NCI-H1092 treated with DMSO at 0.1 percent for 48 hours (cell line): ENCODE results near the gene NPFFR1.

Experiments
- DNase-seq: peaks from one replicate; lab custom pipeline; 2025; lab: John Stamatoyannopoulos, UW

NPFFR1 gene, protein sequence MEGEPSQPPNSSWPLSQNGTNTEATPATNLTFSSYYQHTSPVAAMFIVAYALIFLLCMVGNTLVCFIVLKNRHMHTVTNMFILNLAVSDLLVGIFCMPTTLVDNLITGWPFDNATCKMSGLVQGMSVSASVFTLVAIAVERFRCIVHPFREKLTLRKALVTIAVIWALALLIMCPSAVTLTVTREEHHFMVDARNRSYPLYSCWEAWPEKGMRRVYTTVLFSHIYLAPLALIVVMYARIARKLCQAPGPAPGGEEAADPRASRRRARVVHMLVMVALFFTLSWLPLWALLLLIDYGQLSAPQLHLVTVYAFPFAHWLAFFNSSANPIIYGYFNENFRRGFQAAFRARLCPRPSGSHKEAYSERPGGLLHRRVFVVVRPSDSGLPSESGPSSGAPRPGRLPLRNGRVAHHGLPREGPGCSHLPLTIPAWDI

DNA sequence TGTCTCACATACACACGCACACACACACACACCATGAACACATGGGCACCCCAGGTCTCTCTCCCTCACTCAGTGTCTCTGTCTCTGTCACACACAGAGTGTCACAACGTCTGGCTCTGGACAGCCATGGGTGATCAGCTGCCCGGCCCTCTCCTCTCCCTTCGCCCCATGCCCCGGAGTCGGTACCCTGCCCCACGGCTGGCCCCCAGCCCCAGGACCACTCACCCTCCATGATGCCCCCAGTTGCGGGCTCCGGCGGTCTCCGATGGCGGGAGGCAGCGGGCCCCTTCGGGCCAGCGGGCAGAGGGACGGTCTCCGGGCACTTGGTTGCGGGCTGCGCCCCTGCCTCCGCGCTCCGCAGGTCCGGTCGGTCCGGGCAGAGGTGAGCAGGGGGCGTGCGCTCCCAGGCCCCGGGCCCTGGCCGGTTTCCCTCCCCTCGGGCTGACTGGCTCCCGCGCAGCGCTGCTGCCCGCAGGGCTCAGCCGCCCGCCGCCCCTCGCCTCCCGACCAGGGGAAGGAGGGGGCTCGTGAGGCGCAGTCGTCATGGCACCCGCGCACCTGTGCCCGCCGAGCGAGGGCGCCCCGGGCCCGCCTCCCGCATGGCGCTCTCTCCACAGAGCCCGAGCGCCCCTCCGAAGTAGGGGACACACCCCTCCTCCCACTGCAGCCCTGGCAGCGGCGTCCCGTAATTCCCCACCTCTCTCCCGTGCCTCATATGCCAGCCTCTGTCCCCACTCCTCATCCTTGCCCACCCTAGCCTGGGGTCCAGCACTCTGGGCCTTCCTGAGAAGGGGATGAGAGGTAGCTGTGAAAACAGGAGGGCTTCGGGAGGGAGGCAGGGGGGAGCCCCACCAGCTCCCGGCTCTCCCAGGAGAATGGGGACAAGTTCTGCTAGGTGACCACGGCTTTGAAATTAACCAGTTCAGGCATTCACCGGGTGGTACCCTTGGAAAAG, at the start of gene NPFFR1:
TSS of gene NPFFR1 (minus strand) at position 560 of the 955 bp plus-strand sequence. CDS start at position 232, 328 bp downstream.
- peak; percentile 13 for DNase-seq

DNA sequence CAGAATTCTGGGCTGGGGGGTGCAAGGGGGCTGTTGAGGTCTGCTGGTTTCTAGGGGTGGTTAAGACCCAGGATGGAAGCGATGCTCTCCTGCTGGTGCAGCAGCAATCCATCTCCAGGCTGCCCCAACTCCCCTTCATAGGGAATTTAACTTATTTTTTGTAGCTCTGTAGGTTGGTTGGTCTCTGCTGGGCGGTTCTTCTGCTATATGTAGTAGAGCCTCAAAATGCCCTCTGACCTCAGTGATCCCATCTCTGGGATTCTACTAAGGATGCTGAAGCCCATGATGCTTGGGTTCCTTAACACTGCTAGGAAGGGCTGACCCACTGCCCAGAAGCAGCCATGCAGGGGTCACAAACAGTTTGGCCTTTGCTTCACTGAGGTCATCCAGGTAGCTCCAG, 49.5 kb upstream of the NPFFR1 start:
- DNase-seq: no peak

GRCh38 chr10:70331486-70332268, 47.9 kb upstream of the NPFFR1 start:
- peak; percentile 34 for DNase-seq

GRCh38 chr10:70331160-70331485, 47.3 kb upstream of the NPFFR1 start:
- no peak for DNase-seq

DNA sequence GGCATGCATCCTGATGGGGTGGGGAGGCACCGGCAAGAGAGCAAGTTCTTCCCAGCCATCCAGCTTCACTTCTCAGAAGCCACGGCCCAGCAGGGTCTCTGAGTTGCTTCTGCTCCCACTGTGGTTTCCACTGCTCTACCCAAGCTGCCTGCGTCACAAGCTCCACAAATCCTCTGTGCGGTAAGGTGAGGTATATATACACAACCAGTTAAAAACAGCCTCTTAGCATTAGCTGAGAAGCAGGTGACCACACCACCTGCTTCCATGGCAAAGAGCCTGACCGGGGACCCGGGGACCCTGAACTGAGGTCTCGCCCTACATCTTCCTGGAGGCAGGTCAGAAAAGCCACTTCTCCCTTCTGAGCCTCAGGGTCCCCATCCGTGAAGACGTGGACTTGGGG, 46.9 kb upstream of the NPFFR1 start:
- no peak for DNase-seq

GRCh38 chr10:70328967-70329366, 45.2 kb upstream of the NPFFR1 start:
- no peak for DNase-seq

- no peak for DNase-seq
These were observed 44.2 kb upstream of the NPFFR1 start for GRCh38 chr10:70328018-70328417.

DNA sequence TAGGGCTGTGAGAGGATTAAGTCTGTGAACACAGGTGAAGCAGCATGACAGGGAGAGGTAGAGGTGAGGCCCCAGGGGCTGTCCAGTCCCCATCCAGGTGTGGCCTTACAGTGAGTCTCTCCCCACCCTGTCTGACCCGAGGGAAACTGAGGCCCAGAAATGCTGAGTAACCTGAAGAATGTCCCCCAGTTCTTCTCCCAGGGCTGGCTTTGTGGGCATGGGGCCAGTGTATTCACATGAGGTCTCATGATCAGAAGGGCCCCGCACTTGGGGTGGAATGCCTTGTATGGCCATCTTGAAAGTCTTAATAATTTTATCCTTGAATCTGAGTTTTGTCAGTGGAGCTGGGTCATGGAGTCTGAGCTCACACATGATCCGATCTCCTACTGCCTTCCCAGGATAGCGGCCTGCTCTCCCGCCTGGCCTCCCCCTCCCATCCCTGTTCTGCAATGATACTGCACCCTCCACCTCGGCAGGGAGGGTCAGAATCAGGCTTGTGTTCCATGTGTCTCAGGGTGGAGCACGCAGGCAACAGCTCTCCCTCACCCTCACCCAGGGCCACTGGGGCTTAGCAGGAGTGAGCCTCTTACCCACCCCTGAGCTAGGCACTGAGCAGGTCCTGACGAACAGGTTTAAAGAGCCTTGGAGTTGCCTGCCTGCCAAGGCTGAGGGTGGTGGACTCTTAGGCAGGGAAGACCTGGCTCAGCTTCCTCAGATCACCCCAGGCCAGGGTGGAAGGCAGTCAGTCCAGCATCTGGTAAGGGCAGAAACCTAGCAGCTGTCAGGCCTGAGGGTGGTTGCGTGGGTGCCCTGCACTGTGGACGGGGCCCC, 41.4 kb upstream of the NPFFR1 start:
- DNase-seq: no peak

DNA sequence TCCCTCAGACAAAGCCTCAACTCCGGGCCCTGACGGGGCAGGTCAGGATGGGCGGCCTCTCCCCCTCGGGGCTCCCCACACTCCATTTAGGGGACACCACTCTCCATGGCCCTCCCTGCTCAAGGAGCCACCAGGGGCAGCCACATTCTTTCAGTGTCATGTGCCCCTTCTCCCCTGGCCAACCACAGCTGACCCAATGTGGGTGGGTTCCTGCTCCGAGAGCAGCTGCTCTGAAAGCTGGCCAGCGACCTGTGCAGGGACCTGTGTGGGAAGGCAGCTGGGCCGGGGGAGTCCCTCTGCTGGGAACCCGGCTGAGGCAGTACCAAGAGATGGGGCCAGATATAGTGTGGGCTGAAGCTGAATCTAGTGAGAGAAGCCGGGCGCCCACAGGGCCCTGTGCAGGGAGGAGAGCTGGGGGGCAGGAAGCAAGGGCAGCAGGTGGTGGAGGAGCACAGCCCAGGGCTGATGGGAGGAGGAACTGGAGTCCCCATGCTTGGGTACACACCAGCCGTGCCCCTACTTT, 40.6 kb upstream of the NPFFR1 start:
- no peak for DNase-seq

GRCh38 chr10:70323697-70324338, 40.0 kb upstream of the NPFFR1 start:
- no peak for DNase-seq

GRCh38 chr10:70323138-70323696, 39.4 kb upstream of the NPFFR1 start:
- no peak for DNase-seq

- no peak for DNase-seq
These were observed 38.4 kb upstream of the NPFFR1 start for GRCh38 chr10:70321897-70322890.

- no peak for DNase-seq
These were observed 37.4 kb upstream of the NPFFR1 start for GRCh38 chr10:70321233-70321632.

- no peak for DNase-seq
These were observed 36.9 kb upstream of the NPFFR1 start for GRCh38 chr10:70320751-70321150.

DNA sequence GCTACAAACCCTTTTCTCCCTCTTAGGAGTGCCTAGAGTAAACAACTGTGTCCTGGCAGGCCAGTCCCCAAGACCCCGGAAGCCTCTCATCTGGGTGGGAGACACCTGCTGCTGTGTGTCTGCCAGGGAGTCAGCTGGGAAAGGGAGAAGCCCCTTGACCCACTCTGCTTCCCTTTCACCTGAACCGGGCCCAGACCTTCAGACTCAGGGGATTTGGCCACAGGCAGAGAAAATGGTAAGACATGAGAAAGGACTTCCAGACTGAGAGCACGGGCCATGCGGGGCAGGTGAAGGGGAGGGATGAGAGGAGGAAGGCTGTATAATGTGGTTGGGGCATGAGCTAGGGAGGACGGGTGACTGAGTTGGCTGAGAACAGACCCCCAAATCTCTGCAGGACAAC, 36.0 kb upstream of the NPFFR1 start:
- DNase-seq: no peak

DNA sequence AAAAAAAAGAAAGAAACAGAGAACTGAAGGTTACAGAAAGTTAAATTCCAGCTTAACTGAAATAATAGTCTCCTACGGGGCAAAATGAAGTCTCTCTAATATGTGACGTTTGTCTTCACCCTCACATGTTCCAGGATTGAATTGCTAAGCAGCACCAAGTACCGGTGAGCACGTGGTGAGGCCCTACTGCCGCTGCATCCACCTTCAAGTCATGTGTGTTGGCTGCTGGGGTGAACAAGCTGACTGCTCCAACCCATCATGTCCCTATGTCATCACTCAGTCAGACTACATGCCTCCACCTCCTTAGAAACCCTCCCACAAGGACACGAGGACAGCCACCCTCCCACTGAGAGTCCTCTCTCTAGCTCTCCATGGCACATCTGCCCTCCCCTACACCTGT, 35.4 kb upstream of the NPFFR1 start:
- no peak for DNase-seq

DNA sequence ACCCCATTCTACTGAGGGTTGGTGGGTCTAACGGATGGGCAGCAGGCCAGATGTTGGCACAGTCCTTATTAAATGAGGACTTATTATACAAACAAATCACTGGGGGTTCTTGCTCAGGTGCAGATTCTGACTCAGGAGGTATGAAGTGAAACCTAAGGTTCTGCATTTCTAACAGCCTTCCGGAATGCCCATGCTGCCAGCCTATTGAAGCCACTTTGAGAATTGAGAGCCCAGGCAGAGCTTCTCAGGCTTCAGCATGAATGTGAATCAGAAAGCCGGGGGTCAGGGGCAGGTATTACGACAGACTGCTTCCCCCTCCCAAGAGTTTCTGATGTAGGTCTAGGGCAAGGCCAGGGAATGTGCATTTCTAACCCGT, 34.1 kb upstream of the NPFFR1 start:
- no peak for DNase-seq

DNA sequence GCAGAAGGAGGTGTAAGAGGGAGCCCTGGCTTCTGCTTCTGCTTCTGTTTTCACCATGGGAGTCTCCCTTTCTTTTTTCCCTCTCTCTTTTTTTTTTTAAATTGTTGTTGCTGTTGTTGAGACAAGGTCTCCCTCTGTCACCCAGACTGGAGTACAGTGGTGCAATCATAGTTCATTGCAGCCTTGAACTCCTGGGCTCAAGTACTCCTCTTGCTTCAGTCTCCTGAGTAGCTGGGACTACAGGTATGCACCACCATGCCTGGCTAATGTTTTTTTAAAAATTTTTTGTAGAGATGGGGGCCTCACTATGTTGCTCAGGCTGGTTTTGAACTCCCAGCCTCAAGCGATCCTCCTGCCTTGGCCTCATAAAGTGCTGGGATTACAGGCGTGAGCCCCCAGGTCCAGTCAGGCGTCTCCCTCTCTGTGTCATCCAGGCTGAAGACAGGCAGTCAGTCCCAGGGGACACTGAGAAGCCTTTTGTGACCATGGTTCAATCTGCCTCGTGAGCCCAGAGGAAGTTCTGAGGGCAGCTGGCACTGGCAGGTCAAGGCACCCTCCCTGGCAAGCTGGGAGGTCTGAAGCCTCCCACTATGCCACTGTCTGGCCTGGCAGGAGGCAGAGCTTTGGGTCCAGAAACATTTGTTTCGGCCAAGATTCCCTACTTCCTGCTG, 33.6 kb upstream of the NPFFR1 start:
- DNase-seq: no peak
